HG02798 (cell line): ENCODE measurements around the gene RELT.

Experiments
- ATAC-seq: cut with Tn5 transposase; IDR thresholded peaks from one replicate; pipeline ENCODE4 v1.9.1; 2021; ENCODE audit warnings: mild to moderate bottlenecking; ENCODE audit not compliant: unreplicated experiment, poor library complexity

RELT gene

GRCh38 chr11:73346186-73346935, 29.8 kb upstream of the RELT start:
- ATAC-seq: no peak

GRCh38 chr11:73347067-73347466, 29.1 kb upstream of the RELT start:
- ATAC-seq: no peak

- no peak for ATAC-seq
Measured at GRCh38 chr11:73348838-73349237, 27.4 kb upstream of the RELT start.

- ATAC-seq: no peak
Measured at GRCh38 chr11:73349633-73350032, 26.6 kb upstream of the RELT start.

- ATAC-seq: peak; percentile 41
Measured at GRCh38 chr11:73350908-73351636, 25.1 kb upstream of the RELT start.

- ATAC-seq: no peak
Measured at GRCh38 chr11:73353422-73353821, 22.8 kb upstream of the RELT start.

- no peak for ATAC-seq
Measured at GRCh38 chr11:73355109-73355508, 21.1 kb upstream of the RELT start.

GRCh38 chr11:73356979-73357860, 19.0 kb upstream of the RELT start:
- ATAC-seq: no peak

- ATAC-seq: no peak
Measured at GRCh38 chr11:73358071-73358470, 18.1 kb upstream of the RELT start.

GRCh38 chr11:73359341-73359740, 16.9 kb upstream of the RELT start:
- no peak for ATAC-seq

GRCh38 chr11:73359930-73360742, 16.1 kb upstream of the RELT start:
- ATAC-seq: no peak

GRCh38 chr11:73360743-73361369, 15.3 kb upstream of the RELT start:
- ATAC-seq: no peak

GRCh38 chr11:73361953-73362776, 14.0 kb upstream of the RELT start:
- no peak for ATAC-seq

- no peak for ATAC-seq
Measured at GRCh38 chr11:73363147-73363546, 13.1 kb upstream of the RELT start.

GRCh38 chr11:73365352-73366264, 10.6 kb upstream of the RELT start:
- ATAC-seq: no peak

GRCh38 chr11:73366265-73366610, 10.0 kb upstream of the RELT start:
- ATAC-seq: no peak

- no peak for ATAC-seq
Measured at GRCh38 chr11:73366953-73367352, 9.2 kb upstream of the RELT start.

- no peak for ATAC-seq
Measured at GRCh38 chr11:73367482-73368024, 8.6 kb upstream of the RELT start.
